ENCODE data around the gene NUBP1.
A peak's percentile ranks its signal among the peaks of the same experiment; 100 is the strongest.
"Not testable (repeated sequence)": the region's sequence is repeated elsewhere in the genome, so short reads cannot be mapped to it uniquely, and the experiment has no call there.

NUBP1 gene

DNA sequence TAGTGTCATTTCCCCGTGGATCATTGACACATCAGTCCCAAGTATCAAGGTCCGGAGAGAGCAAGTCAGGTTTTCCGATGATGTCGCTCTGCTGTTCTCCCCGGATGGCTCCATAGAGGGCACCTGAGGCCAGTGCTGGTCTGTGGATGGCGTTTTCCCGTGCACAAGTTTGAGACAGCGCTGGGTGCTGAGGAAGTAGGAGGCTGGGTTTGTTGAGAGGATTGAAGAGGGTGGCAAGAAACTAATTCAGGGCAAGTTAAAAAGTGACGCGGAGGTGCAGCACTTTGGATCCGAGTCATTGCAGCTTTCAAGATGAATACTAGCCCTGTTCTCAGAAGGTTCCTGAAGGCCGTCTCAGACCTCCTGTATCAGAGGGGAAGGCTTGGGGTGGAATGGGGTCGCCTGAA, 7.7 kb downstream of the NUBP1 start:
- DNase-seq, result peak in 2 of 14 donors; percentile 2 to 33

DNA sequence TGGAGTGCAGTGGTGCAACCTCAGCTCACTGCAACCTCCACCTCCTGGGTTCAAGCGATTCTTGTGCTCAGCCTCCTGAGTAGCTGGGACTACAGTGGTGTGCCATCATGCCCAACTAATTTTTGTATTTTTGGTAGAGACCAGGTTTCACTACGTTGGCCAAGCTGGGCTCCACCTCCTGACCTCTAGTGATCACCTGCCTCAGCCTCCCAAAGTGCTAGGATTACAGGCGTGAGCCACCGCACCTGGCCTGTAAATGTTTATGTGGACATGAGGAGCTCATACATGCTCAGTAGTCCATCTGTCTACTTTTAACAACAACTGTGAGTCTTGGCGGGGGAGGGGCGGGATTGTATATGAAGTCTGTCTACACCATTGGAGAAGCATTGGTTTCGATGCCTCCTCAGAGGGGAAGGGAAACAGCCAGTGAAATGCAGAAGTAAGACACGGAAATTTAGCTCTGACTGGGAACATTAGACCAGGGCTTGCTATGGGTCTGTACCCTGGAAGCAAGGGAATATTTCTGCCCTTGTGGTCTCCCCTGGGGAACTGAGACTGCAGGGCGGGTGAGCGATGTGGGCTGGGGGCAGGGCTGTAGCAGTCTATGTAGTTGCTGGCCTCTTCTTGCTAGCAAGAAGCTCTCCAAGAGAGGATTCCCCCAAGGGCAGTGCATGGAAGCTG, 9.3 kb downstream of the NUBP1 start:
- DNase-seq, result peak in 7 of 14 donors; percentile 24 to 69 (median 42)

DNA sequence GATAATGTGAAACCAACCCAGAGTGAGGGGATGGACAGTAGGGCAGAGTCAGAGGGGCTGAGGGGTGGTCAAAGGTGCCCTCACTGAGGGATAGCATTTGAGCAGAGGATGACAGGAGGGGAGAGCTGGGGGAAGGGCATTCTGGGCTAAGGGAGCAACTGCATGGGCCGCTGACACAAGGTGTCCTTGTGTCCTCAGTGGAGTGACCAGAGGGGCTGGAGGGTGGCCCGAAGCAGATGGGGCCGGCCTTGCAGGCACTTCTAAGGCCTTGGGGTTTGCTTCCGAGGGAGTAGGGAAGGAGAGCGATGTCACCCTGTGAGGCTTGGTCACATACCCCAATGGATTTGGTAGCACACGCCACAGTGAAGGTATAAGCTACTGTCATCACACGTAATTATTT, 10.0 kb downstream of the NUBP1 start:
- DNase-seq, result no peak

- no peak for DNase-seq
These were observed 11.3 kb downstream of the NUBP1 start for GRCh38 chr16:10754941-10755340.

GRCh38 chr16:10756574-10756973, 12.9 kb downstream of the NUBP1 start:
- no peak for DNase-seq

GRCh38 chr16:10760858-10761257, 17.2 kb downstream of the NUBP1 start:
- no peak for DNase-seq

- no peak for DNase-seq
These were observed 17.7 kb downstream of the NUBP1 start for GRCh38 chr16:10761373-10761772.

GRCh38 chr16:10762336-10763016, 18.8 kb downstream of the NUBP1 start:
- no peak for DNase-seq

DNA sequence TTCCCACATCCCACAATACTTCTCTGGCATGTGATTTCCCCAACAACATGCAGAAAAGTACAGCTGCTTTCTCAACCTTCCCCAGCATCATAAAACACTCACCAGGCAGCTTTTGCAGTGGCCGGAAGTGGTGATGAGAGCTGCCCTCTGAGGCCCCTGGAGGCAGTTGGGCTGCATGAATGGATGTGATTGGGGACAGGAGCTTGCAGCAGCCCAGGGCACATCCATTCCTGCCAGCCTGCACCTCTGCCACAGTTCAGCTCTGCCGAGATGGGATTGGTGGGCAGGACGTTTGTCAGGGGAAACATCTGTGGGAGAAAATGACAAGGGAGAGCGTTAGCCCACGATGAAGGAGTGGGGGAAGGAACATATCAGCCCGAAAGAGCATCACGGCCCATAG, 19.8 kb downstream of the NUBP1 start:
- DNase-seq, result no peak

- DNase-seq, result no peak
These were observed 22.1 kb downstream of the NUBP1 start for GRCh38 chr16:10765772-10766171.

DNA sequence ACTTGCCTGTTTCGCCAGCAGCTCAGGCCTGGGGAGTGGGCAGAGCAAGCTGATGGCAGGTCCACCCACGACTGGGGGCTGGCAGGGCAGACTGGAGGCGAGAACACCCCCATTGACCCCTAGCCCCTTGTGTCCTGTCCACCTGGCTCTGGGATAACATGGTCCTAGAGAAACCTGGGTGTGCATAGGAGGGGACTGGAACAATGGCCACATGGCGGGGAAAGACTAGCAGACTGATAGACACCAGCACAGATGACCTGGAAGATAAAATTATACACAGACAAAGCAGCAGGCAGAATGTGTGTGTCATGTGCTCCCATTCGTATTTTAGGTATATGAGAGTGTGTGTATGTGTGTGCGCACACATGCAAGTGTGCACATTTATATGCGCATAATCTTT, 23.5 kb downstream of the NUBP1 start:
- DNase-seq, result no peak

DNA sequence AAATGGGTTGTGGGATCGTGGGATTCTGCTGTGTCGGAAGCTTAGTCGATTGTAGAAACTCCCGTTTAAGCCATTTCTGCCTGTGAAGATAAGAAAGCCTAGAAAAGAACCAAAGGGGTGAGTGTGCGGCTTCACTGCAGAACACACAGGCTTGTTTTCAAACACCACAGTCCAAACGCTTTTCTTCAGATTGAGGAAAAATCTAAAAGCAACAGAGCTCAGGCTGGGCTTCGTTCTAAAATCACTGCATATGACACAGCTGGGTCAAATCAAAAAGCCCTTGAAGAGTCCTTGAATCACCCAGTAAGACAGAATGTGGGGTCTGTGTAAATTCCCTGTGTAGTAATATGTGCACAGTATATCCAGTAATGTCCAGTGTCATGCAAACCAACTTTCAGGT, 25.7 kb downstream of the NUBP1 start:
- DNase-seq, result no peak

GRCh38 chr16:10770907-10771306, 27.3 kb downstream of the NUBP1 start:
- DNase-seq, result no peak

DNA sequence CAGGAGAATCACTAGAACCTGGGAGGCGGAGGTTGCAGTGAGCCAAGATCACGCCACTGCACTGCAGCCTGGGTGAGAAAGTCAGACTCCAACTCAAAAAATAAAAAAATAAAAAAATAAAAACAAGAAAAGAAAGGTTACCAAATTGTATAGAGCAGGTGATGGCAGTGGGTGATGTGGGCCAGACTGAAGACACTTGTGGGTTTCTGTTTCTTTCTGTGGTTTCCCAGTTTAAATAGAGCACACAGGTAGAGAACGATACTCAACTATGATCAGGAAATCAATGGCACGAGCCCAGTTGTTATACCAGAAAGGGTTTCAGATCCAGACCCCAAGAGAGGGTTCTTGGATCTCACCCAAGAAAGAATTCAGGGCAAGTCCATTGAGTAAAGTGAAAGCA, 32.6 kb downstream of the NUBP1 start:
- no peak for DNase-seq

DNA sequence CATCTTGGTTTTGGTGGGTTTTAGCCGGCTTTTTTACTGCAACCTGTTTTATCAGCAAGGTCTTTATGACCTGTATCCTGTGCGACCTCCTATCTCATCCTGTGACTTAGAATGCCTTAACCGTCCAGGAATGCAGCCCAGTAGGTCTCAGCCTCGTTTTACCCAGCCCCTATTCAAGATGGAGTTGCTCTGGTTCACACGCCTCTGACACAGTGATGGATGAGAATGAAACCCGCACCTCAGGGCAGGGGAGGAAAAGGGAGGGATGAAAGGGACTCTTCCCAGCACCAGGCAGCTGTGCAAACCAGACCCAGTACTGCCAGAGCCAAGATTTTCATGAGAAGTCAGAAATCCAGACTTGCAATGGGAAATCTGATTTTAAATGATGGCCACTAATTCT, 33.3 kb downstream of the NUBP1 start:
- not testable (repeated sequence) for DNase-seq

GRCh38 chr16:10777356-10777755, 33.7 kb downstream of the NUBP1 start:
- DNase-seq, result no peak

GRCh38 chr16:10779908-10780307, 36.3 kb downstream of the NUBP1 start:
- DNase-seq, result not testable (repeated sequence)

DNA sequence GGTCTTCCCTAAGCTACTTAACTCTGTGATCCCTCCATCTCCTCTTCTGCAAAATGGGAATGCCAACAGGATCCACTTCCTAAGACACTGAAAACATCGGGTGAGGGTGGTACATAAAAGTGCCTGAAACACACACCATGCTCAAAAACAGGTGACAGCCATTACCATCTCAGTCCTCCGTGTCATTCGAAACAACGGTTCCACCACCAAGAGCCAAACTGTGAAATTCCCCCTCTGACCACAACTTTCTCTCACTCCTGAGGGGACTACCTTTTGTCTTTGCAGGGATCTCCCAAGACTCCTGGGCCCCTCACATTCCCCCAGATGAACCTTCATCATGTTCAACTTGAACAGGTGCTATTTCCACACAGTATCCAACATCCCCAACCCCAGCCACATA, 37.0 kb downstream of the NUBP1 start:
- no peak for DNase-seq

DNA sequence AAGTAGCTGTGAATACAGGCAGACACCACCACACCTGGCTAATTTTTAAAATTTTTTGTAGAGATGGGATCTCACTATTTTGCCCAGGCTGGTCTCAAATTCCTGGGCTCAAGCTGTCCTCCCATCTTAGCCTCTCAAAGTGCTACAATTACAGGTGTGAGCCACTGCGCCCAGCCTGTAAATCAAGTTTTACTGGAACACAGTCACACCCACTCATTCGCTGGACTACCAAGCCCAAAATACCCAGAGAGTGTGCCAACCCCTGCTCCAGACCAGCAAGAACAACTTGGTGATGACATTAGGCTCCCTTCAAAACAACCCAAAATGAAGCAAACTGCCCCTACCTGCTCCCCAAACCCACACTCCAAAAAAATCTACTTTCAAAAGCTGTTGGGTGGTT, 39.0 kb downstream of the NUBP1 start:
- no peak for DNase-seq

DNA sequence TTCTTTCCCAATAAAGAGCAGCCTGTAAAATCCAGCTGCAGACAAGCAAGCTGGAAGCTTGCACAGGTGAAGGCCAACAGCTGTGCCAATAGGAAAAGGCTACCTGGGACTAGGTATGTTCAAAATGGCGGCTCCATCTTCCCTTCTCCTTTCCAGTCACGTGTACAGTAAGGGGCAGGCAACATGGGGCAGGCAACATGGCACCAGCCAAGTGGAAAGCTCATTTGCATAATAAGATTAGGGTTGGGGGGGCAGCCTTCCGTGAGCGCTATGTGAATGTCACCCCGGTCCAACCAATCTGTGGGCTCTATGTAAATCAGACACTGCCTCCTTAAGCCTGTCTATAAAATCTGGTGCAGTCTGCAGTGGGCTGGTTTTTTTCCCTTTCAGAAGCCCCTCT, 43.7 kb downstream of the NUBP1 start:
- DNase-seq, result no peak

DNA sequence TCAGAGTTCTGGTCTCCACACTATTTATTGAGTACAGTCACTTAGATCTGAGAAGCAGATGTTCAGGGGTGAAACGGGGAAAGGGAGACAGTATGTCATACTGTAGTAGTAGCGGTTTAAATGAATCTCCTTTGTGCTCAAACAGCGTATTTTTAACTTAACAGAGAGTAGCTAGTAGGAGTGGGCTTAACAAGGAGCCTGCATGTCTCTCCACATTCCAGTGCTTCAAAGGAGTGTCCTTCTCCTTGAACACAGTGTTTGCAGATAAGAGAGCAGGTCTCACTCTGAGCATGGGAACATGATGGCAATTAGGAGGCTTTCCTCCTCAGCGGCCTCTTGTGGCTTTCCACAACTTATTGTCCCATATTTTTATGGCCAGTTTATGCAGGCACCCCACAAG, 45.0 kb downstream of the NUBP1 start:
- not testable (repeated sequence) for DNase-seq

DNA sequence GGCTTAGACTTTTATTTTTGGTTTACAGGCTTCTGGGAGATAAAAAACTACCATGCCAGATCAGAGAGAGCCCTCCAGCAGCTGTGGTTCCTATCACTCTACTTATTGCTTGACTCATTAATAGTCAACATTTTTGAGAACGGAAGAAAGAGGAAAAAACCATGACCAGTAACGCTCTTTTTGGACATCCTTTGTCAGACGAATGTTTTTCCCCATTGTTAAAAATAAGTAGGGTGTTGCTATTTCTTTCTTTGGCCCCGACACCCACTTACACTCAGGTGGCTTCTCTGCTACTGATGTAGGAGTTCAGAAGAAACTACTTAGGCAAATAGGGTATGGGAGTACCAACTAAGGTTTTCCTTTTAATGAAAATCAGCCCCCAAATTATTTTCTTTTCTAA, 47.4 kb downstream of the NUBP1 start:
- no peak for DNase-seq

GRCh38 chr16:10799736-10800135, 56.1 kb downstream of the NUBP1 start:
- no peak for DNase-seq

- DNase-seq, result no peak
These were observed 61.7 kb downstream of the NUBP1 start for GRCh38 chr16:10805334-10805733.

DNA sequence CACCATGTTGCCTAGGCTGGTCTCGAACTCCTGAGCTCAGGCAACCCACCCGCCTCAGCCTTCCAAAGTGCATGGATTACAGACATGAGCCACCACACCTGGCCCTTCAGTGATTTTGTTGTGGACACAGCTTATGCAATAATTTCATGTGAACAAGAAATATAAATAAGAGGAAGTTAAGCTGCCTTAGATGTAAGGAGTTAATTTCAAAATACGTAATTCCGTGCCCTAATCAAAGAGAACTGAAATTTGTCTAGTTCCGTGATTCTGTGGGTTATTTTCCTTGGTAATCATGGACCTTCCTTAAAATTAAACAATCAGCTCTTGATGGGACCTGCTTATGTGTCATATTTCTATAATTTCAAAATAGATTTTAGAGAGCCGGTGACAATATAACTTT, 63.1 kb downstream of the NUBP1 start:
- DNase-seq, result no peak
